Measurements from ENCODE around the gene KIAA1328.

KIAA1328 gene

GRCh38 chr18:37260367-37261093 is 431.6 kb downstream of the KIAA1328 start:
- no peak for DNase-seq

DNA sequence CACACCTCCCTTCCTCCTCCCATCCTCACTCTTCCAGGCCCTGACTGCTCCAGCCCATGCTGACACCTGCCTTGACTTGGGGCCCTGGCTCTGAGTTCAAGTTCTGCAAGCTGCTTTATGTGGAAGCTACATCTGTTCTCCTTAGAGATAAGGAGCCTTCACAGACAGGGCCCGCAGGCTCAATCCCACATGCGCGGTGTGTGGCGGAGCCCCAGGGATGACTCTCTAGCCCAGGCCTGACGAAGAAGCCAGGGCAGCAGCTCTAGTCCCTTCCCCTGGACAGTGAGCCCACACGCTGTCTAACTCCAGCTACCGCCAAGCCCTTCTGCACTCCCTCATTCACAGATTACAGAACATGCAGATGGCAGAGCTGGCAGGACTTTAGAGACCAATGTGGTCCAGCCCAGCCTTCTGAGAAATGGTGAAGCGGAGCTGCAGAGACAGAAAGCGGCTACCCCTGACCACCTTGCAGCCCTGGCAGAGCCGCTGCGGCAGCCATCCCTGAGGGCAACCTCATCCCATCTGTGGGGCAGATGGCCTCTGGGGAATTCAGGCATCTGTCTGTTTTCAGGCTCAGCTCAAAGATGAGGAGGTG is 432.4 kb downstream of the KIAA1328 start:
- no peak for DNase-seq

DNA sequence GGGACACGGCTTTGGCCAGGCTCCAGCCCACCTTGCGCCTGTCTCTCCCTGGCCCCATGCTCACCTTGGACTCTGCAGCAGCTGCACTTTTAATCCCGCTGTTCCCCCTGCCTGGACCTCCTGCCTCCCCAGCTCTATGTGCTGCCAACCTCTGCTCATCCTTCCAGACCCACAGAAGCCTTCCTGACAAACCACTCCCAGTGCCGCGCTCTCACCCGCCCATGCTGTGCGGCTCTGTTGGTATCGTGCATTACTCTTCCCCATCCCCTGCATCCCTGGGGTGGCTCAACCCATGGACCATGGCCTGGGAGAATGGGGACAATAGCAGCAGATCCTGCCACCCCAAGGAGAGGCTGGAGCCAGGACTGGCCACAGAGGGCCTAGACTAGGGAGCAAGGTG is 433.1 kb downstream of the KIAA1328 start:
- no peak for DNase-seq

- DNase-seq, result no peak
These were observed 436.0 kb downstream of the KIAA1328 start for GRCh38 chr18:37264956-37265355.

- DNase-seq, result no peak
These were observed 436.5 kb downstream of the KIAA1328 start for GRCh38 chr18:37265382-37265781.

DNA sequence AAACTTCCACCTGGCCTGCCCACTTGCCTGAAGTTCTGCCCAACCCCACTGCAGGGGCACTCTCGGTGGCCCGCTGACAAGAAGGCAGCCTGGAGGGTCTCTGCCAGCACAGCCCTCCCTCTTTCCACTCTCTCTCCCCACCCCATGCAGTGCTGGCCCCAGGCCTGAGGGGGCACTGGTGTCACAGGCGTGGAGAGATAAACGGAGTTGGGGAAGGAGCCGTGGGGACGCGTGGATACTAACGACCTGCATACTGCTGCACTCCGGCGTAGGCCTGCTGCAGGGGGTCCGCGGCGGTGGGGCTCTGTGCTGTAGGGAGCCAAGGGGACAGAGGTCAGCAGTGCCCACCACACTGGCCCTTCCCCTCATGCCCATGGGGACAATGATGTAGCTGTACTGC is 437.4 kb downstream of the KIAA1328 start:
- no peak for DNase-seq

GRCh38 chr18:37270038-37270665 is 441.2 kb downstream of the KIAA1328 start:
- DNase-seq, result peak in 1 of 2 donors; percentile 12

DNA sequence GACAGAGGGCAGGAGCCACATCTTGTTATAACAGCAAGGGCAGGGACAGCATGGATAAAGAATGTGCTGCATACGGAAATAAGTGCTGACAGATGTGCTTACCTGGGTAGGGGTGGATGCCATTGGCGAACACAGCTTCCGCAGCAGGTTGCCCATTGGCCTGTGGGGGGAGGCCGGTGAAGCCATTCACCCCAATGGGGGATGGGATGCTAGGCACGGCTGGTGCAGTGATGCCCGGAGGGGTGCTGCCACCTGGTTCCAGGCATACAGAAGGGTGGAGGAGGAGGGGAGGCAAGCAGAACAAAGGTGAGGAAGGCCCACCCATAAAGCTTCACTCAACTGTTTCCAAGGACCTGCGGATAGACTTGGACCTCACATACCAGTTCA is 441.7 kb downstream of the KIAA1328 start:
- DNase-seq, result no peak

- DNase-seq, result no peak
These were observed 443.3 kb downstream of the KIAA1328 start for GRCh38 chr18:37272226-37272625.

GRCh38 chr18:37272841-37273240 is 443.9 kb downstream of the KIAA1328 start:
- DNase-seq, result no peak

GRCh38 chr18:37274309-37275236 is 445.6 kb downstream of the KIAA1328 start:
- no peak for DNase-seq

- no peak for DNase-seq
These were observed 446.4 kb downstream of the KIAA1328 start for GRCh38 chr18:37275237-37275741.

DNA sequence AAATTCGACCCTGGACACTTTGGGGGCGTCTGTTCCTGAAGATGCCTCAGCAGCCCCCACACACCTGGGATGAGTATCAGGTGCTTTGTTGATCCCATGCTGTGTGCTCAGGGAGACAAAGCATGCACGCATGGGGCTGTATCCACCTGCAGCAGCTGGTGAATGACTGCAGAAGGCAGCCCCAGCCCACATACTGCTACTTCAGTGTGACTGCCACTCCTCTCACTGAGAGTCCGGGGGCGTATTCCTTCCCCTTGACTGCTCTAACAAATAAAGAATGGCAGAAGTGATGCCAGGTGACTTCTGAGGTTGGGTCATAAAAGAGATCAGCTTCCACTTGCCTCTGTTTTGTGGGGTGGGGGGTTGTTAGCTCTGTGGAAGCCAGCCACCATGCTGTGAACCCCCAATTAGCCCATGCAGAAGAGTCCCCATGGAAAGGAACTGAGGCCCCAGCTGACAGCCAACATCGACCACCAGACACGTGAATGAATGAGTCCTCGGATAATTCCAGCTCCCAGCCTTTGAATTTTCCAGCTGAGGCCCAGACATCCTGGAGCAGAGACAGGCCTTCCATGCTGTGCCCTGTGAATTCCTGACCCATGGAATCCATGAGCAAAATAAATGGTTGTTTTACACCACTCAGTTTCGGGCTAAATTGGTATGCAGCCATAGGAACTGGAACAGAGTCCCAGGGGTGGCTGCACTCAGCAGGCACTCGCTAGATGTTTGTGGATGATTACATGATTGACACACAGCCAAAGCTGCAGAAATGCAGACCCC is 447.4 kb downstream of the KIAA1328 start:
- DNase-seq, result no peak

DNA sequence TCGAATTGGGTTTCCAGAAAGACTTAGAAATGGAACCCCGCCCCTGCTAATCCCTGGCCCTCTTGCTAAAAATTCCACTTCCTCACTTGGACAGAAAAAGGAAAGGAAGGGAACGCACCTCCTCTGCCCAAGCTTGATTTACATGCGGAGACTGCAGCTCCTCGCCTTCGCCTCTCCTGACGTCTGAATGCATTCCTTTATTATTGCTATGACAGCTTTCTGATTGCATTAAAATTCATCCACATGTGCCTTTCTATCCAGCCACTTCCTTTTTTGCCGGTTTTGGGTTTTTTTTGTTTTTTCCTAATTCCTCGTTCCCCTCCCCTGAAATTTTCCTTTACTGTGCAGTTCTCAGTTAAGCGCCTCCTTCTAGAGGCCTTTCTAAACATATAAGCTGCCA is 448.9 kb downstream of the KIAA1328 start:
- no peak for DNase-seq
